HG03175 (cell line): ENCODE measurements around the gene PTGR3.
"Not testable (repeated sequence)": the region's sequence is repeated elsewhere in the genome, so short reads cannot be mapped to it uniquely, and the experiment has no call there.

Experiments
- ATAC-seq: cut with Tn5 transposase; IDR thresholded peaks from one replicate; pipeline ENCODE4 v1.9.1; 2021; ENCODE audit warnings: mild to moderate bottlenecking, moderate library complexity; ENCODE audit not compliant: unreplicated experiment

The PTGR3 gene

DNA sequence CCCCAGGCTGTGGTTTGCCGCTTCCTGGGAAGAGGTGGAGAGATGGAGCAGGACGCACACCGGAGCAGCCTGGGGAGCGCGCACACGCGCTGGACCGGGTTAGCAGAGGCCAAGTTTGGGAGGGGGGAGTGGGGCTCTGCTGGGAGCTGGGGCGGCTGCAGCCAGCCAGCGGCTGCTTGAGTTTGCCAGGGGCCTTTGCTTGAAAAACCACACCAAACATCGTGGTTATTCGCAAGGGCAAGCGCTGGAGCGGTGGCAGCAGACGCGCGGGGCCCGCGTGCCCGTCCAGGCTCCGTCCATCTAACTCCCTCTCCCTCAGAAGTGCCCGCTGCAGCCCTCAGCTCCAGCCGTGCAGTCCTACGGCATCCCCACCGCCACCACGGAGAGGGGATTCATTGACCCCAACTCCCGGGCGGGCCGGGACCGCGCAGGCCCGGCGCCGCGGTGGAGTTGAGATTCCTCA is 4.6 kb downstream of the PTGR3 start:
- ATAC-seq = no peak

DNA sequence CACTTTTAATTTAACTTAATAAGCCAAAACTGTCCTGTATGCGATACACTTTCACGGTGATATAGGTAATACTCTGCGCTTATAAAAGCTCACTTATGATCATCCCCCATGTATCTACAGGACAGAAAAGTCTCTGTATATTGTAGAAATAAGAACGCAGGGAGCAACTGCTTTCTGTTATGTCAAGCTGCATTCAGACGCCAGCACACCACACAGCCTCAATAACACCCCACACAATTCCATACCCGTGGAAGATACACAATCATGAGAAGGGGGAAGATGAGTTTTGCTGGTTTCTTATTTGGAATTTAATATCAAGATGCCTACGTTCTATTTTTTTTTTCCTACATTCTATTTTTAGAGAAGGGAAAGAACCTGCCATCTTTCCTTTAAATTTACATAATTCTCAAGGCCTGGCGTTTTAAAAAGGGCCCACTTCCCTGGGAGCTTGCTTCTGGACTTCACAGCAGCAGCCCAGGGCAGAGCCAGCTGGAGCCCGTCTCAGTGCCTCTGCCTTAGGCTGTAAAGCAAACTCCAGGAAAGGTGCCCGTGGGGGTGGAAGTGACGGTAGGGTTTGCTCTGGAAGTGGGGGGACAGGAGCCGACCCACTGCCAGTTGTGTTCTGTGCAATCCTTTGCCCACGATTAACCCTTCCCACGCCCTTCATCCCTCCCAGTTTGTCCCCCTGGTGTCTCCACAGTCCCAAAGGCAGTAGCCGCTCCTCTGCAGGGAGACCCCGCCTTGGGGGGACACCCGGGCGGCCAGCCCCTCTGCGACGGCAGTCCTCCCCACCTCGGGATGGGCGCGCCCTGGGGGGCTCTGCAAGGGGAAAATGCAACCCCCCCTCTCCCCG is 5.3 kb downstream of the PTGR3 start:
- no peak for ATAC-seq

GRCh38 chr18:75202696-75203365 is 6.1 kb downstream of the PTGR3 start:
- no peak for ATAC-seq

DNA sequence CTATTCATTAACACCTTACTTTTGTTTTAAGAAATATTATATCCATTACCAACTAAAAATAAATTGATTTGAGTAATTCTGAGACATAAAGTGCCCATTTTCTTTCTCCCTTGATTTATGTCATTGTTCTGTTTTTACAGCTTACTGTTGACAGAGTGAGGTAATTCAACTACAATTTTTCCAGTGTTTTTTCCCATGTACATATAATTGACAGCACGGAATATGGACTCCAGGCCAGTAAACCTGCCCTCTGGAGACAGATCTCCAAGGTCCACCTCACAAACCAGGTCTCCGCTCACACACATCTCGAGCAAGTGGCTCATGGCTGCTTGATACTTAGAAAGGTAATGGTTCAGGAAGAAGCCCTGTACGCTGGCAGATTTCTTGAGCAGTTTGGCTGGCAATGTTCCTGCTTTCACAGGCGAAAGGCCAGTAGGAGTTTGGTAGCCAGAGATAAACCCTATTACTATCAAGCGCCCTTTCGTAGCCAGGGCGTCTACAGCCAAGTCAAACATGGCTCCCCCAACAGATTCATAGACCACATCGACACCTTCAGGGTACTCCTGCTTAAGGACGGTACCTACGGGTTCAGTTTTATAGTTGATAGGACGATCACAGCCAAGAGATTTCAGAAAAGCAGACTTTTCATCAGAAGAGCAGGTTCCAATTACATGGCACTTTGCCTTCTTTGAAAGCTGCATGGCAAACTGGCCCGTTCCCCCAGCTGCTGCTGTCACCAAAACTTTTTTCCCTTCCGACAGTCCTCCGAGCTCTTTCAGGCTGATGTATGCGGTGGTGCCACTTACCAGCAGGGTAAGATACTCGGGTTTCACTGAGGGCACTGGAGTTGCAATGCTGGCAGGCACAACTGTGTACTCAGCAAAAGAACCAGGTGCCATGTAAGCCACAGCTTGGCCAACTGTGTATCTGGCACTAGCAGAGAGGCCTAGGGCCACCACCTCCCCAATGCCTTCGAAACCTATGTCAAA is 7.4 kb downstream of the PTGR3 start:
- no peak for ATAC-seq

- ATAC-seq = no peak
Observed at GRCh38 chr18:75200605-75201280, 8.2 kb downstream of the PTGR3 start.

GRCh38 chr18:75200071-75200470 is 8.9 kb downstream of the PTGR3 start:
- ATAC-seq = no peak

DNA sequence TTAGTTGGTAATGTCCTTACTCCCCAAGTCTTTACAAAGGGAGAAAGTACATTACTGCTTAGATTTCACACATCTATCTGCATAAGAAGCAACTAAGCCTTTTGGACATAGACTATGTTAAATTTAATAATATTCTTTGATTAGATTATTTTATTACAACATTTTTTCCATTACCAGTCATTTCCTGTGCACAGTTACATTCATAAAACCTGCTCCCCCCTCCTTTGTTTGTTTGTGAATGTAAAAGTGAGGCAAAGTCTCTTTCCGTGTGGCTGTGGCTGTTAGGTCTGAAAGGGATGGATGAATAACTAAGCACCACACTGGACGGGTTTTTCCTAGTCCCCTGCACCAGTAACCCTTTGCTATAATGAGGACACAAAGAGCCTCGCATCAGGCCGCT is 9.6 kb downstream of the PTGR3 start:
- no peak for ATAC-seq

DNA sequence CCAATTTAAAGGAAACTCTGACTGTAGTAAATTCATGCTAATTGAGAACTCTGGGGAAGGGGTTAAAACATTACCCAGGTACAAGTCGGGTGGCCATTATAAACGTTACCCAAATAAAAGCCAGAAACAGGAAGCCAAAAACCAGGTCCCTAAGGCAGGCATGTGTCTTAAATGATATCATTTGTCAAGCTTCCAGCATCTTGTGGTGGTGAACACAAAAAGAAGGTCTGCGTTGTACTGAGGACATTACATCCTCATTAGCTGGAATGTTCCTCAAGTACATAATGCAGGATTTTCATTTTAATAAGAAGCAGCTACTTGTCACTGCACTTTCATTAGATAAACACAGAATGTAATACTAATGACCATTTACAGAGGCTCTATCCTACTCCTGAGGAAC is 10.9 kb downstream of the PTGR3 start:
- ATAC-seq = no peak

- ATAC-seq = no peak
Observed at GRCh38 chr18:75192899-75193298, 16.0 kb downstream of the PTGR3 start.

- ATAC-seq = no peak
Observed at GRCh38 chr18:75189696-75190095, 19.2 kb downstream of the PTGR3 start.

GRCh38 chr18:75187702-75188101 is 21.2 kb downstream of the PTGR3 start:
- ATAC-seq = not testable (repeated sequence)

- no peak for ATAC-seq
Observed at GRCh38 chr18:75185460-75185859, 23.5 kb downstream of the PTGR3 start.

- ATAC-seq = no peak
Observed at GRCh38 chr18:75183973-75184493, 24.9 kb downstream of the PTGR3 start.

- ATAC-seq = no peak
Observed at GRCh38 chr18:75183524-75183923, 25.4 kb downstream of the PTGR3 start.

DNA sequence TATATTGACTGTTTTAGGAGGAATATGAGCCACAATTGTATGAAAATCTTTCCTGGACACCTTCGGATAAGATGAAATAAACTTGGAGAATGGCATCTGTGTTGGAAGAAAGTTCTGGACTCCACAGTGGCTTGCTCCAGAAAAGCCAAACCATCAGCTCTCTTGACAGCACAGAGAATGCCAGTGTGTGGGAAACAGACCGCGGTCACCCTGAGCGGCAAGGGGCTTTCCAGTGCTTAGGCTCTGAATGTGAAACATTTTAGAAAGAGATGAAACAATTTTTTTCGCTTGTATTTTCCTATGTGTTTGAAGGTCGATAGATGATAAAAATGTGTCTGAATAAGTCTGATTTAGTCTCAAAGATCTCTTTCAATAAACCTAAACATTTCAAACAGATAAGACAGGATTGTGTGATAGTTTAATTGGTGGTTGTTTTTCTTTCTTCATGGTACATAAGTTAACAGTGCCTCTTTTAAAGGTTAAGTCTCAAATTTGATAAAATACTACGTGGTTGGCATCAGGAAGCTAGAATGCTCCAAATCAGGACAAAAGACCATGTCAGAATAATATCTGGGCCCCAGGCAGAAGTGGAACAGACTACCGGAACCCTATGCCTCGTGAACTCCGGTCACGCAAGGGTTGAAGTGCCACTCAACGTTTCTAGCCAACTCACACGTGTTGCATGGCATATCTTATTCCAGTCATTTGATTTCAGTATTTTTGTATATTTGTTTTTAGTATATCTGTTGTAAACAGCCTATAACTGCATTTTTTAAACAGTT is 28.9 kb downstream of the PTGR3 start:
- no peak for ATAC-seq

GRCh38 chr18:75178376-75178775 is 30.6 kb downstream of the PTGR3 start:
- ATAC-seq = no peak

DNA sequence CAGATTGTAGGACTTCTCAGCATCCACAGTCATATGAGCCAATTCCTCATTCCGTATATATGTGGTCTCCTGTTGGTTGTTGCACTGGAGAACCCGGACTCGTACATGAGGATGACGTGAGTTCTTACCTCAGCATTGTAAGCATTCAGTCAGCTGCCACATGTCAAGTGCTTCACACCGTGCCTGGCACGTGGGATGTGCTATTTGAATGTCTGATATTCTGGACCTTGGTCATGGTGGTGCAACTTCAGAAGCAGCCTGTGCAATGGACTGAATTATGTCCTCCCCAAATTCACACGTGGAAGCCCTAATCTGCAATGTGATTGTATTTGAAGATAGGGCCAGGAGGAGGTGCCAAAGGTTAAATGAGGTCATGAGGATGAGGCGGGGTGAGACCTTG is 32.1 kb downstream of the PTGR3 start:
- ATAC-seq = no peak

DNA sequence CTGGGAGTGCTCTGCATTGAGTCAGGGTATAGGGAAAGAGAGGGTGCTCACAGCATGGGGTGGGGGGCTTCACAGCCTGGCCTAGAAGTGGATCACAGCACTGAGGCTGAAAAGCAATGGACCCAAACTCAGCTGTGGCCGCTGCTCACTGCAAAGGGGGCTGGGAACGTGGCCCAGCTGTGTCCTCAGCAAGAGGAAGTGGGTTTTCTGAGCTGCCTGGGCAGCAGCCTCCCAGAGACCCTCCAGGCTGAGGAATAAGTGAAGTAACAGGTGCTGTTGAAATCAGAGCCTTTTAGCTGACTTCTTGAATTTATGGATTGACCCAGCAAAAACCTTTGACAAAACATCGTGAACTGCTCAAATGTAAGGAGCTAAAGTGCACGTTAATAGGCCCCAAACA is 35.2 kb downstream of the PTGR3 start:
- ATAC-seq = no peak

GRCh38 chr18:75173125-75173432 is 35.9 kb downstream of the PTGR3 start:
- peak; percentile 98 for ATAC-seq
